Adrenal gland (tissue), 12 donors: ENCODE measurements around the gene PPP2R5B. TPM values are rescaled to one million over a fixed set of nuclear protein-coding genes. Genes with fewer than 3 reads are reported as not detected.

ENCODE experiments used
- DNase-seq, 7 donors: peaks; one replicate each; pipeline ENCODE4 v3.0.0-alpha.2; 2019 to 2020
- H3K27ac ChIP-seq, 5 donors: fragments of 200-600 bp; sonication (generic) in 4 of 5; 1 replicate in 3 of 5; 2 replicates in 2 of 5; pipeline versions ENCODE4 v1.5.1 to v1.8.0; 2016 to 2020; ENCODE audit warnings: mild to moderate bottlenecking in 1 of 5
- H3K27me3 ChIP-seq: fragments of 200-600 bp; 2 replicates; pipeline ENCODE4 v1.8.0; 2021
- H3K36me3 ChIP-seq, 2 donors: fragments of 200-600 bp; replicated peaks in 1 of 2; 1 replicate in 1 of 2; 2 replicates in 1 of 2; pipeline versions ENCODE4 v1.5.1 to v1.8.0; 2018 to 2022
- H3K4me1 ChIP-seq, 2 donors: fragments of 200-600 bp; replicated peaks in 1 of 2; 1 replicate in 1 of 2; 2 replicates in 1 of 2; pipeline versions ENCODE4 v1.5.1 to v1.8.0; 2018 to 2021
- H3K4me3 ChIP-seq, 4 donors: fragments of 200-600 bp; sonication (generic) in 3 of 4; one replicate each; pipeline ENCODE4 v1.5.1; 2016 to 2018
- H3K9me3 ChIP-seq, 3 donors: fragments of 200-600 bp; sonication (generic) in 1 of 3; replicated peaks in 1 of 3; 1 replicate in 2 of 3; 2 replicates in 1 of 3; pipeline versions ENCODE4 v1.5.1 to v1.8.0; 2016 to 2021
- POLR2A ChIP-seq, 2 donors: fragments of 450-650 bp; IDR thresholded peaks; one replicate each; pipeline ENCODE4 v1.6.1; 2017; ENCODE audit warnings: antibody characterized with exemption in 2 of 2, mild to moderate bottlenecking in 2 of 2, moderate library complexity in 1 of 2
- WGBS, 4 donors: extraction: QIAGEN DNeasy Blood & Tissue Kit in 2 of 4; methylation state at CpG; one replicate each; pipeline versions ENCODE4 v1.1.5 to v1.1.7; 2013 to 2017; 5-methylcytosine and 5-hydroxymethylcytosine counted together
- intact Hi-C, 2 donors: fragments of 100-400 bp; cut with DNase I; formaldehyde crosslinking; loops; one replicate each; pipeline versions ENCODE4 v1.14.1 to v1.15.0; 2022 to 2023
- polyA plus RNA-seq, 3 donors: library from polyadenylated mRNA; stranded (reverse); fragments of 200-250 nt in 2 of 3; fragments of 350-450 nt in 1 of 3; fragmentation: Illumina TruSeq in 1 of 3; extraction: RNeasy Lipid Tissue Mini Kit (QIAGEN cat#74804) in 1 of 3; gene quantifications; one replicate each; pipeline ENCODE4 v1.2.3, GENCODE V29; 2013 to 2014
- total RNA-seq, 9 donors: library from RNA; depleted of rRNA in 4 of 9; stranded (reverse); fragments of >200 nt in 4 of 9; fragments of 120-200 nt in 1 of 9; fragmentation: NEBNext Ultra II Directional in 1 of 9; extraction: Animal tissue kit (Norgen Biotek cat#: 25700) in 1 of 9; gene quantifications; one replicate each; pipeline versions ENCODE4 v1.1.0 to v1.2.4, GENCODE V29; 2013 to 2023
- TF ChIP-seq, protein P1 (sequence below), 6 experiments: fragments of 450-650 bp in 4 of 6; fragments of 200-600 bp in 2 of 6; sonication (generic) in 1 of 6; IDR thresholded peaks; 1 replicate in 5 of 6; 2 replicates in 1 of 6; pipeline versions ENCODE4 v1.5.1 to v1.8.0; 2016 to 2021; ENCODE audit warnings: antibody characterized with exemption in 6 of 6, mild to moderate bottlenecking in 2 of 6, moderate library complexity in 1 of 6
- donor health status: healthy with polysubstance abuse.
- donor health status: Bipolar disorder and iron deficiency.
- donor health status: DM: yes; HTN: yes; CAD: no.
- donor health status: DM: no; HTN: no; CAD: no.
- donor health status: DM: no; HTN: no; CAD: no.
- donor health status: DM: yes; HTN: yes; CAD: no.

PPP2R5B gene
- total and polyA plus RNA-seq, 12 donors: 7.8 to 51.3 (median 21.2) TPM

DNA sequence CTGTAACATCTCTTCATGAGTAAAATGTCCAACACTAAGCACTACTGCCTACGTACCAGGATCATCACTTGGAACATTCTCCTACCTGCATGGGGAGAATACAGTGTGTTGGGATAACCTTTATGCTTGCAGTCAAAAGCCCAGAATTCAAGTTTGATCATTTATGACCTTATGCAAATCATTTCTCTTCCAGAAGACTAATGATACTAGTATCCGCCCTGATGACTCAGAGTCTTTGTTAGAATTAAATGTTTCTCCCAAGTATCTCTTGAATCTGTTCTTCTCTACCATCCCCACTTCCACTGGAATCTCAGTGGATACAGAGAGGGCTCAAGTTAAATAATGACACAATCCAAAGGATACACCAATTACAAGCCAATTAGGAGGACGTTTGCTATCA, 35.0 kb downstream of the PPP2R5B start:
- H3K27me3 ChIP-seq: peaks cover 4% of the 10 kb centered on the region
- H3K4me3 ChIP-seq: no peak overlapping the region
- no peak overlapping the region for H3K27ac ChIP-seq
- no peaks in the 10 kb centered on the region for H3K4me1 ChIP-seq
- H3K9me3 ChIP-seq: no peaks in the 10 kb centered on the region
- TF ChIP-seq, protein P1, sequence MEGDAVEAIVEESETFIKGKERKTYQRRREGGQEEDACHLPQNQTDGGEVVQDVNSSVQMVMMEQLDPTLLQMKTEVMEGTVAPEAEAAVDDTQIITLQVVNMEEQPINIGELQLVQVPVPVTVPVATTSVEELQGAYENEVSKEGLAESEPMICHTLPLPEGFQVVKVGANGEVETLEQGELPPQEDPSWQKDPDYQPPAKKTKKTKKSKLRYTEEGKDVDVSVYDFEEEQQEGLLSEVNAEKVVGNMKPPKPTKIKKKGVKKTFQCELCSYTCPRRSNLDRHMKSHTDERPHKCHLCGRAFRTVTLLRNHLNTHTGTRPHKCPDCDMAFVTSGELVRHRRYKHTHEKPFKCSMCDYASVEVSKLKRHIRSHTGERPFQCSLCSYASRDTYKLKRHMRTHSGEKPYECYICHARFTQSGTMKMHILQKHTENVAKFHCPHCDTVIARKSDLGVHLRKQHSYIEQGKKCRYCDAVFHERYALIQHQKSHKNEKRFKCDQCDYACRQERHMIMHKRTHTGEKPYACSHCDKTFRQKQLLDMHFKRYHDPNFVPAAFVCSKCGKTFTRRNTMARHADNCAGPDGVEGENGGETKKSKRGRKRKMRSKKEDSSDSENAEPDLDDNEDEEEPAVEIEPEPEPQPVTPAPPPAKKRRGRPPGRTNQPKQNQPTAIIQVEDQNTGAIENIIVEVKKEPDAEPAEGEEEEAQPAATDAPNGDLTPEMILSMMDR (IDR thresholded peaks at IDR 0.05): no peak
- TF ChIP-seq POLR2A (IDR thresholded peaks at IDR 0.05): no peak
- 54 to 65% (median 60%) methylated on average over 3 of the region's 3 CpGs for WGBS, 4 donors
- no peak for DNase-seq
- no peaks in the 10 kb centered on the region for H3K36me3 ChIP-seq
- intact Hi-C loops: no loop called here

DNA sequence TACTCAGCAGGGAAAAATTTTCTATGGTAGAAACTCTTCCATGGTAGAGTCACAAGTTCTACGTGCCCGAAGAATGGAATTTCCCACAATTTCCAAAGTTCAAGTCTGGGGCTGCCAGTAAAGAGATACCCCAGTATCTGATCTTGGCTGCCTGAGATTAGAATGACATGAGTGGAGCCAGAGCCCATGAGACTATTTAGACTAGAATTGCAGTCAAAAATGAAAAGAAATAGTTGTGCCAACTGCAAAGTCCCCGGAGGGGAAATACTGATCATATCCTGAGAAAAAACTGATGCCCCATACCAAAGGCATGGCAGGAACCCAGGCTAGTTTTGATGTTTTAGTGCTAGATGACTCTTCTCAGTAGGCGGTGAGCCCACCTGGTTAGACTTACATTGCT, 36.2 kb downstream of the PPP2R5B start:
- Histone ChIP-seq H3K27me3 (peaks cover 4% of the 10 kb centered on the region), H3K9me3 (no peaks in the 10 kb centered on the region), H3K4me1 (no peaks in the 10 kb centered on the region), H3K27ac (no peak overlapping the region), H3K36me3 (no peaks in the 10 kb centered on the region), H3K4me3 (no peak overlapping the region)
- no peak for DNase-seq
- intact Hi-C loops: no loop called here
- WGBS, 4 donors: 63 to 69% (median 66%) methylated on average over 4 of the region's 4 CpGs
- TF ChIP-seq, protein P1 (IDR thresholded peaks at IDR 0.05): no peak
- no peak for TF ChIP-seq POLR2A (IDR thresholded peaks at IDR 0.05)

DNA sequence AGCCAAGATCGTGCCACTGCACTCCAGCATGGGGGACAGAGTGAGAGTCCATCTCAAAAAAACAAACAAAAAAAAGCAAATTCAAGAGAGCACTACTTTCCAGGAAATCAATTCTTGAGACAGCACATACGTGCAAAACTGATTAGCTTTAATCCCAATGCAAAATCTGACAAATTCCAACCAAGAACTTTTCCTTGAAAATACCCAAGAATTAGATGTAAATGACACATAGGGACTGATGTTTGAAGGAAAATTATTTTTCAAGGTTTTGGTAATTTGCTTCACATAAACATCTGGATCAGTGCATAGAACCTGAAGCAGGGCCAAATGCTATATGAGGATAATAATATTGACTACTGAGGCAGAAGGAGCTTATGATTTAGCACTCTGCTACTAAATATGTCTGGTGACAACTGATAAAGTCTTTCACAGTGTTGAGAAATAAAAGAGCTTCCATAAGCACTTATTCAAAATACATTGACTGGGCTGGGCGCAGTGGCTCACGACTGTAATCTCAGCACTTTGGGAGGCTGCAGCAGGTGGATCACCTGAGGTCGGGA, 38.7 kb downstream of the PPP2R5B start:
- intact Hi-C loops: no loop called here
- no peaks in the 10 kb centered on the region for H3K36me3 ChIP-seq
- no peaks in the 10 kb centered on the region for H3K4me1 ChIP-seq
- TF ChIP-seq, protein P1 (IDR thresholded peaks at IDR 0.05): no peak
- no peak for TF ChIP-seq POLR2A (IDR thresholded peaks at IDR 0.05)
- H3K9me3 ChIP-seq: no peaks in the 10 kb centered on the region
- no peaks in the 10 kb centered on the region for H3K27me3 ChIP-seq
- H3K27ac ChIP-seq: no peak overlapping the region
- WGBS, 4 donors: 73 to 82% (median 78%) methylated on average over 5 of the region's 5 CpGs
- no peak for DNase-seq
- H3K4me3 ChIP-seq: no peak overlapping the region

DNA sequence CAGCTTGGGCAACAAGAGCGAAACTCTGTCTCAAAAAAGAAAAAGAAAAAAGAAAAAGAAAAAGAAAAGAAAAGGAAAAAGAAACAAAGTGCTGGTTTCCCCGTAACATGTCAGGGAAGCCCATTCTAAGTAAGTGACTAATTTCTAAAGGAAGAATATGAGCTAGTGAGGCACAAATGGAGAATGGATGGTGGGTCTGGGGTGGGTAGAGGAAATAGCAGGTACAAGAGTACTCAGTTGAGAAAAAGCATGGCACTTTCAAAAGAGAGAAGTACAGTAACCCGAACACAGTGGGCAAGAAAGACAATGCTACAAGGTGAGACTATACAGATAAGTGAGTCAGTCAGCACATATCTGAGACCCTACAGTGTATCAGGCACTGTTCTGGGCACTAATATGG, 42.9 kb downstream of the PPP2R5B start:
- Histone ChIP-seq H3K4me3 (no peak overlapping the region), H3K36me3 (no peaks in the 10 kb centered on the region), H3K9me3 (no peaks in the 10 kb centered on the region), H3K27me3 (no peaks in the 10 kb centered on the region), H3K27ac (no peak overlapping the region), H3K4me1 (peaks cover 0 to 7% of the 10 kb centered on the region in 2 donors)
- DNase-seq: no peak
- WGBS, 4 donors: 84 to 93% (median 89%) methylated on average over 3 of the region's 3 CpGs
- intact Hi-C loops: no loop called here
- TF ChIP-seq POLR2A (IDR thresholded peaks at IDR 0.05): no peak
- TF ChIP-seq, protein P1 (IDR thresholded peaks at IDR 0.05): no peak
